Measurements from ENCODE around the gene ATXN1. TPM values are rescaled to one million over a fixed set of nuclear protein-coding genes. Genes with fewer than 3 reads are reported as not detected.

Gene ATXN1
- total RNA-seq, 1 donor from 2014 or later: 9.1 TPM

DNA sequence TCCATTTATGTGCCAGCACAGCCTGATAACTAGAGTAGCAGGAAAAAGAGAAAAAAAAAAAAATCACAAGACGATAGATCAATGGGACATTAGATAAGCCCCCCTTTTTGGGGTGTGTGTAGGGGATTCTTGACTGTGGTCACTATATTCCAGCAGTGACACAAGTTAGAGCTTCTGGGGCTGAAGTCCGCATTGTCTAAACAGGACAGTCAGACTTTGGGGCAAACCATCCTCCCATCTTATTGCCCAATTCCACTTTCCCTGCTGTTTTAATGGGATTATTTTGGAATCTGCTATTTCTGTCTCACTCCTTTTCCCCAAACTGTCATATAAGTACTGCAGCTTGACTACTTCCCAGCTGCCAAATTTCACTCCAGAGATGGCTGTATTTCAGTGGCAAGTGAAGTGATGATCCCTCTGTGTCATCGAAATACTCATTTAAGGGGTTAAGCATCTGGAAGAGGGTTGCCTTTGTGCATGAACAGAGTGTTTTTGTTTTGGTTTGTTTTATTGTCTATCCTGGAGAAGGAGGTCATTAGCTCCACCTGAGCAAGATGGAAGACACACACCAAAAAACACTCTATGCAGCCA lies 182.5 kb downstream of the ATXN1 start:
- DNase-seq (ENCODE audit: low read depth in 2 of 2): no peak

DNA sequence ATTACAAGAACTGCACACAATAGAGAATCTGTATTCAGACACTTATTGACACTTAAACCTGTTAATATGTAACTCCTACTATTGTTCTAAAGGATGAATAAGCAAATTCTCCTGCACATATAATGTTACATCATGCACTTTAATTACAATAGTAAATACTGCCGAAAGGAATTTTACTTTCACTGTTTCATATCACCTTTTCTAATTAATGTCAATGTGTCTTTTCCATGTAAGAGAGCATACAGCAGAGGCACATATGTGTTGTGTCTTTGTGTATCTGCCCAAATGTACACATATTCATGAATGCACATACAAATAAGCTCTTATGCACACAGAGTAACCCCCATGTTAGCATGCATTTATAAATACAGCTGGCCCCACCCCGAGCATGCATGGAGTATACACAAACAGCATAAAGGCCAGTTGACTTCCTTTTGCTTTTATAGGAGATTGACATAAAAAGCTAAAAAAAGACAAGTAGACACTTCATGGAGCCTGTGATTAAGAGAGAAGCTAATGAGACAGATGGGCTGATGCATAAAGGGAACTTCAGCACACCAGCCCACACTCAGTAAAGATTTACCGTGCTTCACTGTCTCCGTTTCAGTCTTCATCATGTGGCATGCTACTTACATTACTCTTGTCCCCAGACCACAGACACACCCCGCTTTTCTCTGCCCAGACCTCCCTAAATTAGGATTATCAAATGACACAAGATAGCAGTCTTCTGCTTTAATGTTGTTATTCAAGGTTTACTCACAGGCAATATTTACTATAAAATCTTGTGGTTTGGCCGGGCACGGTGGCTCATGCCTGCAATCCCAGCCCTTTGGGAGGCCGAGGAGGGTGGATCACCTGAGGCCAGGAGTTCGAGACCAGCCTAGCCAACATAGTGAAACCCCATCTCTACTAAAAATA lies 184.6 kb downstream of the ATXN1 start:
- DNase-seq (ENCODE audit: low read depth in 2 of 2): no peak

DNA sequence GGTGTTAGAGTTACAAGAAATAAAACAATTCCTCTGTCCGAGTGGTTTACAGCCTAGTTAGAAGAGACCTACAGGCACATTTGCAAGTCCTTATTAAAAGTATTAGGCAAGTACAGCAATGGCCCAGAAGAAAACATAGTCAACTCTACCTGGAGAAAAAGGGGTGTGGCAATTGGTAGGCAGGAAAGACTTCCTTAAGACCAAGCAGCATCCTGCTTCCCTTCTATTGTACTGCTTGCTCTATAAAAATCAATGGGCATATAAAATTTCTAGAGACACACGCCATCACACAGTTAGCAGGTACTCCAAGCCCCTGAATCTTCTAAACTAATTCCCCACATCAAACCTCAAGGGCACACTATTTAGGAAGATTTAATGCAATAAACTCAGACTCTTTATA lies 185.6 kb downstream of the ATXN1 start:
- DNase-seq (ENCODE audit: low read depth in 2 of 2): no peak

DNA sequence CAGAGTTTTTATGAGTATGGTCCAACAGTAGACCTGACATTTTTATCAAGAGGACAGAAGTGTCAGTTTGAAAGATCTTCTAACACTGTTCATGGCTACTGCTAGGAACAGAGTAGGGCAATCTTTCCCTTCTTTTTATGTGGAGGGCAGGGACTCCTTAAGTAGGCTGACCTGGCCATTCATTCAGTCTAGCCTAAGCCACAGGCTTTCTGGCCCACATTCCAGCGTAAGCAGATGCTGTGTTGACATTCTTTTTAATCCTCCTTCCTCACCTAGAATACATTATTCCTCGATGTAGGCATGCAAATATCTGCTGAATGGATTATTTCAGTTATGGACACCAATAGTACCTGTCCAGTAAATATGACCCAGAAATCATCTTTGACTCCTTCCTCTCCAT lies 188.3 kb downstream of the ATXN1 start:
- DNase-seq (ENCODE audit: low read depth in 2 of 2): no peak

DNA sequence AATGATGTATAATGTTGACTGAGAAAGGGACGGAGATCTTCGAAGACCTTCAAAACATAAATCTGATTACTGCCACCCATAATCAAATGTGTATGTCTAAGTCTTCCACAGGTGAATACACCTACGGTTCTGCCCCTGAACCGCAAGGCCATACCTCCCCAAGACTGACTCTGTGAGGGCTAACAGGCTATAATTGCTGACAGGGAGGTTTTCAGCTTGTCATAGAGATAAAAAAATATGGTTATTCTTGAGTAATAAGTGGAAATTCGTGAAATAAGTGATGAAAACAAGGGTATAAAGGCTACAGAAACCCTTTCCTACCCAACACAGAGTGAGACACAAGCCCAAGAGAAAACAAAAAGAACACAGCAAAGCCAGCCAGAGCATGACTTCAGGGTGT lies 188.9 kb downstream of the ATXN1 start:
- DNase-seq (ENCODE audit: low read depth in 2 of 2): no peak

DNA sequence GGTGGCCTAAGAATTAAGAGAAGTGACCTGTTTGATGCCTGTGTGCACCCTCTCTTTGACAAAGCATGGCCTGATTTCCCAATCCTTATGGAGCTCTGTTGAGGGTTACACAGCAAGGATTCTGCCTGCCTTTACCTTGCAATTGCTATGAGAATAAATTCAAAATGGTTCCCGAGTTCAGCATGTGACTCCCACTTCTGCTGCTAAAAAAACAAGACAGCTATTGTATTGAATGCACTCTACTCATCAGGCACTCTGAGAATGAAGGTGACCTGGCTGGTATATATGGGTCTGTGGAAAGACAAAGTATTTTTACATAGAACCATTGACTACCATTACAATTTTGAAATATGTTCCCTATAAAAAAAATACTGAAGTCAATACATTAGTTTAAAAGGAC lies 190.3 kb downstream of the ATXN1 start:
- DNase-seq (ENCODE audit: low read depth in 2 of 2): no peak

DNA sequence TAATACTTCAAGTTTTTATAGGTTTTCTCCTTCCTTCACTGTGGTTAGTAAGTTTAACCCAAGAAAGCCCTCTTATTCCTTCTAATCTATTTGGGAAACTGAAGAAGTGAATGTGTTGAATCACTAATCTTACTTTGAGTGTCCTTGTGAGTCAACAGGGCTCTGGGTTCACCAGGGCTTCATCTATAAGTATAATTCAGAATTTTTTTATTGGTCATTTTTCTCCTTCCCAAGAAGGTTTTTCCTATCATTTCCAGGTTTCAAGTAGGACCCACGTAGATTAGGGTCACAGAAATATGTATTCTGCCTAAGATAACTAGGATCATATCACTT lies 191.1 kb downstream of the ATXN1 start:
- DNase-seq (ENCODE audit: low read depth in 2 of 2): no peak

DNA sequence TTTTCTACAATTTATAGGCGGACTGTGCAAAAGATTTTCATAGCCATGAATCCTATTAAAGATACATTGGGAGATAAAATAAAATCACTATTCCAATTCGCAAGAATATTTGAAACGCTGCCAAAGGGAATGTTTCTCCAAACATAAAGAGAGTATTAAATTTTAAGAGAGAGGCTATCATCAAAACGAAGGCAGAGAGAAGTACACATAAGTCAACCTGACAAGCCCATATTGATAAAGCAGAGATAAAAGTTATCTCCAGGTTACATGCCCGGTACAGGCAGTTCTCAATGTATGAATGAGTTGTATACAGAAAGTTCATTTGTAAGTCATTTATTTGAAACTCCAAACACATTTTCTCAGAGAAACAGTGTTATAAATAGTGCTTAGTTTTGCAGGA lies 193.1 kb downstream of the ATXN1 start:
- no peak for DNase-seq (ENCODE audit: low read depth in 2 of 2)

DNA sequence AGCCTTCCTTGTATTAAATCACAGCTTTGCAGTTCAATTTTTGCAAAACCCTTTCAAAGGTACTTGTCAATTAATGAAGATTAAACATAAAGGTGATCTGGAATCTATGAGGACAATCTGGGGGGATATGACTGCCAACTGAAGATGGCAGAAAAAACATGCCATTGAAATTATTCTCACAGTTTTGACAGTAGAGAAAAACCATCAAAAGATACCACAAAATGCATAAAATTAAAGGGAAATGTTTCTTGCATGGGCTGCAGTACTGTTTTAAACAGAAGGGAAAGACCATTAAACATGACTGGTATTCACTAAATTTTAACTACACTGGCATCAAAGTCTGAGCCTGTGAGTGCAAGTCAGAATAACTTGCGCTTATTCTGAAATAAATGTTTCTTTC lies 194.2 kb downstream of the ATXN1 start:
- DNase-seq (ENCODE audit: low read depth in 2 of 2): no peak

DNA sequence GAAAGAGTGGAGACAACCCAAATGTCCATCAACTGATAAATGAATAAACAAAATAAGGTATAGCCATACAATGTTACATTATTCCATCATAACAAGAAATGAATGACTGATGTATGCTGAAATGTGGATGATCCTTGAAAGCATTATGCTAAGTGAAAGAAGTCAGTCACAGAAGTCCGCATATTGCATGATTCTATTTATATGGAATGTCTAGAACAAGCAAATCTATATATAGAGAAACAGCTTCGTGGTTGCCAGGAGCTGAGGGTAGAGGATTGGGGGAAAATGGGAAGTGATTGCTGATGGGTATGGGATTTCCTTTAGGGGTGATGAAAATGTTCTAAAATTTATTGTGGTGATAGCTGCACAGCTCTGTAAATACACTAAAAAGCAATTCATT lies 196.8 kb downstream of the ATXN1 start:
- DNase-seq (ENCODE audit: low read depth in 2 of 2): no peak

DNA sequence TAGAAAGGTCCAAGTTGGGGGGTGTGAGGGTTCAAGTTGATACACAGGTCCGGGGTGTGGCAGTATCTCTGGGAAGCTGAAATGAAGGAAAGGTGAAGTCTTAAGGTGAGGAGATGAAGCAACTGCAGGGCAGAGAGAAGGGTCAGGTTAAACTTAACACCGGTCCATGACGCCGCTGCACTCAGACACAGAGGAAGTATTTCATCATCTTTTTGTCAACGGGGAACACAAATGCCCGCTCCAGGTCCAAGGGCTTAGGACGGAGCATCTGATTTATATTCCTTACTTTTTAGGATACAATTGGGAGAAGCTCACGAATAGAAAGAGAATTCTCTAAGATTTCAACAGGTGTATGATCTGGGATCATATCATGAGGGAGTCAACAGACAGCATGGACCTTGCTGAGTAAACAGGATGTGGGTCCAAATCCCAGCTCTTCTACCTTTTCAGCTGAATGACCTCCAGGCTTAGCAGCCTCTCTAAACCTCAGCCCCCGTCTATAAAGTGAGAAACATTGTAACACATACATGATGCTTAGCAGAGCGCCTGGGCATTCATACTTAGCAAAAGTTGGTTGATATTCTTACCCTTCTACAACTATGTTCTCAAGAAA lies 197.5 kb downstream of the ATXN1 start:
- no peak for DNase-seq (ENCODE audit: low read depth in 2 of 2)

DNA sequence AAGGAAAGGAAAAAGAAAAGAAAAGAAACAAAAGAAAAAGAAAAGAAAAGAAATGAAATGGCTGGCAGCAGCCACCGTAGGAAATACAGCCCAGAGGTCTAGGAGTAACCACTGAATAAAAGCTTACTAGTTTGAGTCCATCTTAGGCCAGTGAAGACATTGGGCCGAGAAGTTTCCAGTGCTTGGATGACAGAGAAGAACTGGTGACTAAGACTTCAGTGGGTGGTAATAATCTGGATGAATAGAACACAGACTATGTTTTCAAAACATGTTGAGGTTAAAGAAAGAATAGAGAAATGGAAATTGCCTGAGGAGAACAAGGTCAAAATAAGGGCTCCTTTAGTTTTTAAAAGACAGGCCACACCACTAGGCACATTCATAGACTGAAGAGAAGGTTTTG lies 198.8 kb downstream of the ATXN1 start:
- no peak for DNase-seq (ENCODE audit: low read depth in 2 of 2)

DNA sequence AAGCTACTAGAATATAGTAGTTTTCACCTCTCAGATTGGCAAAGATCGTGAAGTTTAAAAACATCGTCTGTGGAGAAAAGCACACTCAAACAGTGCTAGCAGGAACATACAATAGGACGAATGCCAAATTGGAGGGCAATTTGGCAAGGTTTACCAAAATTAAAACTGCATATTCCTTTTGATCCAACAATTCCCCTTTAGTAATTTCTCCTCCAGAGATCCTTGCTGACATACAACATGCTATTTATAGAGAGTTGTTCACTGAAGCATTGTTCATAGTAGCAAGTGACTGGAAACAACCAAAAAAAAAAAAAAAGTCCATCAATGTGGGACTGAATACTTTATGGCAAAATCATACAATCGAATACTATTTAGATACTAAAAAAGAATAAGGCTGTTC lies 202.2 kb downstream of the ATXN1 start:
- DNase-seq (ENCODE audit: low read depth in 2 of 2): no peak

DNA sequence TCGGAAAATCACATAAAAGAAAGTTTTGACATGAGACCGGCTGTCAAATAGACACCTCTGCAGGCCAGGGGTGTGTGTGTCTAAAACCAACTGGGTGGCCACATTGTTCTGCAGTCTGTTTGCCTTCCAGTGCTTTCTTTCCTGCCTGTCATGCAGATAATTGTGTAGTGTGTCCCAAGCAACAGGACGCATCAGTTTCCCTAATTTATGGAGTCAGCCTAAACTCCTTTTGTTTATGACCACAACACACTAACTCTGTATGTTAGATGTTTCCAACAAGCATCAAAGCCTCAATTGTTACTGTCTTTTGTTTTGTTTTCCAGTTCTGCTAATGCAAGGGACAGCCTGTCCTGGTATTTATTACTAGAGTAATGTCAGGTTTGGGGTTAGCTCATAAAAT lies 205.7 kb downstream of the ATXN1 start:
- no peak for DNase-seq (ENCODE audit: low read depth in 2 of 2)

DNA sequence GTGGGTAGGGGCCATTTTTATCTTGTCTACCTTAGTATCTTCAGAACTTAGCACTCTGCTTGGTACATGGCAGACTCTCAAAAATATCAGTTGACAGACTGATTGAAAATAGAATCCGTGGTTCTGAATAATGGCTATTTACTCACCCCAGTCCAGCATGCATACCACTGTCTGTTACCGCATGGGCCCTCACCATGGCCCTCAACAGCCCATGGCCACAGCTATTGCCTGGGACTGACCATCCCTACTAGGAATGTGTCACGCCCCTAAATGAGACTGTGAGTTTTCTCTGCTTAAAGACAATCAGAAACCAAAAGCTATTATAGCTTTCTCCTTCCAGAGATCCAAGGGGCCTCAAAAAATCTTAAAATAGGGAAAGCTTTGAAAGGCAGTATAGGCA lies 207.7 kb downstream of the ATXN1 start:
- DNase-seq (ENCODE audit: low read depth in 2 of 2): no peak

DNA sequence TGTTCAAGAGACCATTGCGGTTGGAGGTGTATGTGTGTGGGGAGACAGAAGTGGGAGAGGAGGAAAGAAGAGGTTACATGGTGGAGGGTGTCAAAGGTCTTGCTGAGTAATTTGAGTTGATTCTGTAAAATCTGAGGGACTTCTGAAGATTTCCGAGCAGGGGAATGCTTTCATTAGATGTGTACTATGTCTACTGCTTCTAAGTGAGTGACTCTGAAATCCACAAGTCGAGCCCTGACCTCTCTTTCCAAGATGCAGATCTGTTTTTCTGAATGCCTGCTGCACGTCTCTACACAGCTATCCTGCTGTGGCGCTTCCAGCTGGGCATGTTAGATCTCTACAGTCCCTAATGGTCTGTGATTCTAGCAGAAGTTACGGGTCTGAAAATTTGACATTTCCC lies 209.8 kb downstream of the ATXN1 start:
- no peak for DNase-seq (ENCODE audit: low read depth in 2 of 2)

DNA sequence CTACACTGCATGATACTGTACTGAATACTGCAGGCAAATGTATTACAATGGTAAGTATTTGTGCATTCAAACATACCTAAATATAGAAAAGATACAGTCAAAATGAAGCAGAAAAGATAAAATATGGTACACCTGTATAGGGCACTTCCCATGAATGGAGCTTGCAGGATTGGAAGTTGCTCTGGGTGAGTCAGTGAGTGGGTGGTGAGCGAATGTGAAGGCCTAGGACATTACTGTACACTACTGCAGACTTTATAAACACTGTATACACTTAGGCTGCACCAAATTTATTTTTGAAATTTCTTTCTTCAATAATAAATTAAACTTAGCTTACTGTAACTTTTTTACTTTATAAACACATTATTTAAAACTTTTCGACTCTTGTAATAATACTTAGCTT lies 213.1 kb downstream of the ATXN1 start:
- no peak for DNase-seq (ENCODE audit: low read depth in 2 of 2)

DNA sequence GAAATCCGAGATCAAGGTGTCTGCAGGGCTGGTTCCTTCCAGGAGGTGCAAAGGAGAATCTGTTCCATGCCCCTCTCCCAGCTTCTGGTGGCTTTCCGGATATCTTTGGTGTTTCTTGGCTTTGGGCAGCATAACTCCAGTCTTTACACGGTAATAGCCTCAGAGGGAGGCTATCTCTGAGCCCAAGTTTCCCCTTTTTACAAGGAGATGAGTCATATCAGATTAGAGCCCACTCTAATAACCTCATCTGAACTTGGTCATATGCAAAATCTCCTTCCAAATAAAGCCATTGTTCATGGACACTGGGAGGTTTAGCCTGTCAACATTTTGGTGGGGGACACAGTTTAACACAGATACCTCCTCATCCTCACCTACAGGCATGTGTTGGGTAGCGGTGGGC lies 213.7 kb downstream of the ATXN1 start:
- DNase-seq (ENCODE audit: low read depth in 2 of 2): no peak

DNA sequence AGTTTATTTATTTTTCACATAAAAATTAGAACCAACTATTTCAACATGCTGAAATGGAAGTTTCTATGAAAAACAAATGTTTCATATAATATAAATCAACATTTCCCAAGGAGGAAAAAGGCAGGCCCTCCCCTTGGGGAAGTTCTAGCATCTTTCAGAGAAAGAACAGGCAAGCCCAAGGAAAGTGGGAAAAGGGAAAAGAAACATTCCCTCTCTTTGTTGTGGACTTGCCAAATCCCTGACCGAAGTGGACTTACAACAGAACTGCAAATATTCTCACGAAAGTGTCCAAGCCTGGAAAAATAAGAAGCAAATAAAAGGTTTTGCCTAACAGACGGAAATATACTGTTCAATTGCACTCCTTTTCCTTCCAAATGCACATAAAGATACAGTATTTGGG lies 214.4 kb downstream of the ATXN1 start:
- no peak for DNase-seq (ENCODE audit: low read depth in 2 of 2)

DNA sequence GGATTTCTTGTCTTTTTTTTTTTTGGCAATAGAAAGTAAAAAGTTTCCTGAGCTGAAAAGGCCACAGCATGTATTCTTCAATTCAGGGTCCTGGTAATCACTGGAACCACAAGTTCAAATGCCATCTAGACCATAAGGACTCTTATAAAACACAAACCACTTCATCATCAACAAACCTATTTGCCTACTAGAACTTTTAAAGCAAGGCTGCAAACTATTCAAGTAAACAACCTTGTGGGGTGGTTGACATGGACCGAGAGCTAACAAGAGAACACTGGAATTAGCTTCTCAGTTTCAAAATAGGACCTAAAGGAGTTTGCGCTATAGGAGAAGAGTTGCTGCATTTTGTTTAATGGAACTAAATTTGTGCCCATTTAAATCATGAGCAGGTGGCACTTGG lies 215.9 kb downstream of the ATXN1 start:
- no peak for DNase-seq (ENCODE audit: low read depth in 2 of 2)

DNA sequence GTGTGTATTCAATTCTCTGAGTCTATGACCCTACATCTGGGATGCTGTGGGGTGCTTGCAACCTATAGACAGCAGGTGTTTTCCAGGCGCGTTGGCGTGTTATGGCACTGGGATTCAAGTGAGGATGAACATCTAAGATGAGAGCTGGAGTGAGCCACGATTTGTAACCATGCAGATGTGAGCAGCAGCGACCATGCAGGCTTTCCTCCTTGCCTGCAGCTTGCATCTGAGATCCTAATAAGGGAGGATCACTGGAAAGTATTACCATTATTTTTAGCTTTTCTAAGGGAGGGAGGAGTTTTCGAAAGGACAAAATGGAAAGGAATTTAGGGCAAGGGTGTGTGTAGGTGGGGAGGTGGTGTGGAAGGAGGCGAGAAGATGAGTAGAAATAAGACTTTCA lies 216.7 kb downstream of the ATXN1 start:
- DNase-seq (ENCODE audit: low read depth in 2 of 2): no peak

DNA sequence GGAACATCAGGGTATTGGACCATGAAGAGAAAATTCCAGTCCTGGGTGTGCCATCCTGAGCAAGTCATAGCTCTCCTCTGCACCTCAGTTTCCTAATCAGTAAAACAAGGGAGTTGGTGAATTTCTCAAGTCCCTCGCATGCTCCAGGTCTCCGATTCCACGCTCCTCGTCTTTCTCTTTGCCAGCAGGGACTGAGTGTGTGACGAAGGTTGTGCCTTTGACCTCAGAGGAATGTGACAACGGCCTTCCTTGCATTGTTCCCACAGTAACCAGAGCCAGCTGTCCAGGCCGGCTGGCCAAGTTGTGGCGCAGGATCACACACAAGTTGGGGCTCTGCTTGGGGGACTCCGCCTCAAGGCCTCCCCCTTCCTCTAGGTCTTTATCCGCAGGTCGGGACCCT lies 217.3 kb downstream of the ATXN1 start:
- DNase-seq (ENCODE audit: low read depth in 2 of 2): peak in 1 of 2 donors; percentile 70

DNA sequence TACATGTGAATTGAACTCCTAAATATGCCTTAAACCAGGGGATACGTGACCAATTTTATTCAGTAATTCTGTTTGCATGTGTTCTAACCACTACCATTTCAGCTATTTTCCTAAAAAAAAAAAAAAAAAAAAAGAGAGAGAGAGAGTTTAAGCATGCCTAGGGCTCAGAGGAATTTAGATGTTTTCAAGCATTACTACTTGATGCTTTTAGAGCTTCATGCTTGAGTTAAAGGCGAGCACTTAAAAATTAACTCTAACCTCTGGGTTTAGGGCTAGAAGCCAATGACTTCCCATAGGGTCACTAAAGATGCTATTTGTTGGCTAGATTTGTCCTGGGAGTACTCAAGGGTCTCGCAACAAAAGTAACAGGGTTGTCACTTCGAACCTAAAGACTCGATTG lies 217.7 kb downstream of the ATXN1 start:
- no peak for DNase-seq (ENCODE audit: low read depth in 2 of 2)

Data from lung microvascular endothelial cell (primary cell).